H9 (cell line): ENCODE data around the gene TBX21. TPM values are rescaled to one million over a fixed set of nuclear protein-coding genes. Genes with fewer than 3 reads are reported as not detected.

Experiments
- DNase-seq: peaks from one replicate; pipeline ENCODE4 v3.0.0-alpha.2; 2017
- H2AFZ ChIP-seq: one replicate; pipeline ENCODE4 v1.6.1; 2013; ENCODE audit warnings: mild to moderate bottlenecking, low read length, control low read depth, moderate library complexity
- H2AK5ac ChIP-seq: 2 replicates; pipeline ENCODE4 v1.6.1; 2013; ENCODE audit warnings: low read length, control low read depth, mixed read lengths; ENCODE audit not compliant: insufficient read length
- H2BK120ac ChIP-seq: one replicate; pipeline ENCODE4 v1.6.1; 2013; ENCODE audit warnings: low read depth, mild to moderate bottlenecking, low read length, control low read depth, inconsistent platforms; ENCODE audit not compliant: poor library complexity, severe bottlenecking
- H2BK12ac ChIP-seq: 2 replicates; pipeline ENCODE4 v1.6.1; 2013; ENCODE audit warnings: low read length, control low read depth, mixed read lengths, low read depth; ENCODE audit not compliant: insufficient read length
- H2BK15ac ChIP-seq: 2 replicates; pipeline ENCODE4 v1.6.1; 2013; ENCODE audit warnings: low read depth, low read length, control low read depth
- H2BK20ac ChIP-seq: one replicate; pipeline ENCODE4 v1.6.1; 2013; ENCODE audit warnings: low read depth, mild to moderate bottlenecking, low read length, control low read depth, inconsistent platforms; ENCODE audit not compliant: poor library complexity, severe bottlenecking
- H2BK5ac ChIP-seq: 2 replicates; pipeline ENCODE4 v1.6.1; 2013; ENCODE audit warnings: low read length, control low read depth, mixed read lengths; ENCODE audit not compliant: insufficient read length
- H3K14ac ChIP-seq: 2 replicates; pipeline ENCODE4 v1.6.1; 2013; ENCODE audit warnings: low read length, control low read depth; ENCODE audit not compliant: insufficient read depth
- H3K18ac ChIP-seq: 2 replicates; pipeline ENCODE4 v1.6.1; 2013; ENCODE audit warnings: low read depth, mild to moderate bottlenecking, mixed read lengths, low read length, control low read depth; ENCODE audit not compliant: insufficient read length
- H3K23ac ChIP-seq: 2 replicates; pipeline ENCODE4 v1.6.1; 2013; ENCODE audit warnings: low read length, control low read depth, mixed read lengths, low read depth; ENCODE audit not compliant: insufficient read length
- H3K23me2 ChIP-seq: 2 replicates; pipeline ENCODE4 v1.6.1; 2013; ENCODE audit warnings: low read depth, mild to moderate bottlenecking, mixed read lengths, low read length, control low read depth; ENCODE audit not compliant: insufficient read length, poor library complexity, severe bottlenecking
- H3K27ac ChIP-seq: 2 replicates; pipeline ENCODE4 v1.5.1; 2013; ENCODE audit warnings: low read length, control low read depth, mixed read lengths, low read depth; ENCODE audit not compliant: insufficient read length
- H3K27me3 ChIP-seq: 2 replicates; pipeline ENCODE4 v1.6.1; 2013; ENCODE audit warnings: low read length, control low read depth, inconsistent platforms; ENCODE audit not compliant: insufficient read depth
- H3K4ac ChIP-seq: 2 replicates; pipeline ENCODE4 v1.6.1; 2013; ENCODE audit warnings: low read depth, mild to moderate bottlenecking, control low read depth, inconsistent platforms, low read length, moderate library complexity
- H3K4me1 ChIP-seq: 2 replicates; pipeline ENCODE4 v1.6.1; 2013; ENCODE audit warnings: low read length, control low read depth, inconsistent platforms; ENCODE audit not compliant: insufficient read depth
- H3K4me2 ChIP-seq: 2 replicates; pipeline ENCODE4 v1.6.1; 2013; ENCODE audit warnings: low read length, control low read depth, mixed read lengths; ENCODE audit not compliant: insufficient read length, insufficient read depth
- H3K56ac ChIP-seq: 2 replicates; pipeline ENCODE4 v1.6.1; 2013; ENCODE audit warnings: low read depth, mild to moderate bottlenecking, mixed read lengths, low read length, control low read depth; ENCODE audit not compliant: insufficient read length
- H3K79me1 ChIP-seq: 2 replicates; pipeline ENCODE4 v1.6.1; 2013; ENCODE audit warnings: low read depth, mild to moderate bottlenecking, moderate library complexity, low read length, control low read depth, inconsistent platforms; ENCODE audit not compliant: insufficient read depth, poor library complexity, severe bottlenecking
- H3K79me2 ChIP-seq: 2 replicates; pipeline ENCODE4 v1.6.1; 2013; ENCODE audit warnings: low read length, control low read depth, inconsistent platforms; ENCODE audit not compliant: insufficient read depth
- H3K9ac ChIP-seq: 2 replicates; pipeline ENCODE4 v1.6.1; 2013; ENCODE audit warnings: low read length, control low read depth, mixed read lengths; ENCODE audit not compliant: insufficient read length; ENCODE audit errors: extremely low read depth
- H3K9me3 ChIP-seq: one replicate; pipeline ENCODE4 v1.6.1; 2013; ENCODE audit warnings: low read depth, low read length, inconsistent platforms; ENCODE audit not compliant: control insufficient read depth
- H3T11ph ChIP-seq: one replicate; pipeline ENCODE4 v1.6.1; 2013; ENCODE audit warnings: mild to moderate bottlenecking, low read length, control low read depth, inconsistent platforms
- H4K20me1 ChIP-seq: one replicate; pipeline ENCODE4 v1.6.1; 2013; ENCODE audit not compliant: control insufficient read depth, insufficient read length, insufficient read depth
- H4K5ac ChIP-seq: 2 replicates; pipeline ENCODE4 v1.6.1; 2013; ENCODE audit warnings: low read depth, mild to moderate bottlenecking, mixed read lengths, low read length, control low read depth; ENCODE audit not compliant: insufficient read length
- H4K8ac ChIP-seq: replicated peaks from 2 replicates; pipeline ENCODE4 v1.6.1; 2013; ENCODE audit warnings: low read length, control low read depth, mixed read lengths, low read depth; ENCODE audit not compliant: insufficient read length
- H4K91ac ChIP-seq: 2 replicates; pipeline ENCODE4 v1.6.1; 2013; ENCODE audit warnings: low read depth, mild to moderate bottlenecking, moderate library complexity, mixed read lengths, low read length, control low read depth; ENCODE audit not compliant: insufficient read length
- H3K27ac Mint-ChIP-seq, 3 experiments: 2 replicates in 2 of 3; 3 replicates in 1 of 3; pipeline ENCODE4 v1.8.0; 2020 to 2021; ENCODE audit warnings: mixed read lengths in 3 of 3, mild to moderate bottlenecking in 1 of 3, moderate library complexity in 1 of 3
- H3K27me3 Mint-ChIP-seq: 2 replicates; pipeline ENCODE4 v1.8.0; 2021; ENCODE audit warnings: low read depth, mild to moderate bottlenecking, moderate library complexity, mixed read lengths
- H3K36me3 Mint-ChIP-seq, 3 experiments: 2 replicates in 2 of 3; 3 replicates in 1 of 3; pipeline ENCODE4 v1.8.0; 2020 to 2021; ENCODE audit warnings: low read depth in 3 of 3, mixed read lengths in 3 of 3; ENCODE audit not compliant: insufficient read depth in 1 of 3
- H3K4me1 Mint-ChIP-seq, 2 experiments: 2 replicates each; pipeline ENCODE4 v1.8.0; 2020; ENCODE audit warnings: mixed read lengths in 2 of 2
- H3K4me3 Mint-ChIP-seq, 2 experiments: 2 replicates in 1 of 2; 3 replicates in 1 of 2; pipeline ENCODE4 v1.8.0; 2020 to 2021; ENCODE audit warnings: mild to moderate bottlenecking in 2 of 2, mixed read lengths in 2 of 2, moderate library complexity in 1 of 2
- H3K9me3 Mint-ChIP-seq, 2 experiments: 2 replicates in 1 of 2; 3 replicates in 1 of 2; pipeline ENCODE4 v1.8.0; 2020; ENCODE audit warnings: mild to moderate bottlenecking in 2 of 2, mixed read lengths in 2 of 2, moderate library complexity in 1 of 2
- WGBS: extraction: QIAGEN DNeasy Blood & Tissue Kit; methylation state at CpG from one replicate; pipeline ENCODE4 v1.1.7; 2013; ENCODE audit warnings: missing lambda C conversion rate, low lambda C conversion rate, mixed read lengths; ENCODE audit not compliant: insufficient read length; ENCODE audit errors: extremely low coverage; 5-methylcytosine and 5-hydroxymethylcytosine counted together
- total RNA-seq: library from RNA; stranded (reverse); gene quantifications from 2 replicates; pipeline ENCODE4 v1.2.1, GENCODE V29; 2021
- TF ChIP-seq, protein P1 (sequence below): fragments of 200-600 bp; sonication (generic); conservative IDR thresholded peaks from 3 replicates; pipeline ENCODE4 v1.8.0; 2021; ENCODE audit warnings: antibody characterized with exemption, mild to moderate bottlenecking

TBX21 gene
- total RNA-seq, 1 experiment from 2014 or later = not detected

DNA sequence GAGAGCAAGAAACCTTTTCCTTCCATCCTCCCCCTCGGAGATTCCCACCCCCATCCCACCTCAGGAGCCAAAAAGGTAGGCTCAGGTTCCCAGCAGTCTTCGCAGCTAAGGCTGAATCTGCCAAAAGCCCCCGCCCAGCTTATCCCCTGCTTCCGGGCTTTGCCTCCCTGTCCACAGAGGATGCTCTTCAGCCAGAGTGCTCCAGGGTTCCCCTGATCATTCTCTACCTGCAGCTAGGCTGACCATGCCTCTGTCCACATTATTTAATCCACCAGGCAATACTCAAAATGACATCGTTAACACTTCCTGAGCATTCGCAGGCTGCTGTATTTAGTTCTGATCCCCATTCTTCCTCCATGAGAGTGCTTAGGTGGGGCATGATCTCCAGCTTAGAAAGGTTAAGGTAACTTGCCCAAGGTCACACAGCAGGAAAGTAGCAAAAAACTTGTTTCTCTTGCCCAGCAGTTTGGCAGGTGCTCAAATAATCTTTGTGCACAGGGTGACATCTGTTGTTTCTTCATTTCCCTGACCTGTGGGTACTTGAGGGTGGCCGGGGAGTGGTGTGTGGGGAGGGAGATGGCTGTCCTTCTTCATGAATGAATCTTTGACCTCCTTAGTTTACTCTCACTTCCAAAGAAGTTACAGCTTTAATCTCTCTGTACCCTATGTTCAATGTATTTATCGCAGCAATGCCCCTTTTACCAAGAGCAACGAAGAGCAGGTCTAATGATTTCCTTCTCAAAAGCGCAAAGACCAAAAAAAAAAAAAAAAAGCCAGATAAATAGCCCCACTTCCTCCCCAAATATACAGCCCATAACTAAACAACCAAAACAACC is 39.9 kb upstream of the TBX21 start:
- Histone ChIP-seq H3K9me3 (no peaks in the 10 kb centered on the region), H3K27me3 (no peaks in the 10 kb centered on the region), H3K4me2 (peak overlapping the region; percentile 66), H3K79me1 (no peaks in the 10 kb centered on the region), H2BK120ac (no peak overlapping the region), H3K9ac (no peak overlapping the region), H2BK5ac (no peak overlapping the region), H4K8ac (no peak overlapping the region), H3K79me2 (no peaks in the 10 kb centered on the region), H2AK5ac (no peak overlapping the region), H3K23ac (no peak overlapping the region), H3K14ac (no peak overlapping the region), H2BK20ac (no peak overlapping the region), H2BK15ac (no peak overlapping the region), H3K56ac (no peak overlapping the region), H2AFZ (no peak overlapping the region), H3K27ac (no peak overlapping the region), H3K4ac (no peak overlapping the region), H3K4me1 (peaks cover 14% of the 10 kb centered on the region; the same call in 1 of the 2 replicates), H2BK12ac (no peak overlapping the region), H4K5ac (no peak overlapping the region), H4K91ac (no peak overlapping the region), H3K23me2 (peaks cover 14% of the 10 kb centered on the region), H3T11ph (no peak overlapping the region), H4K20me1 (no peaks in the 10 kb centered on the region), H3K18ac (no peak overlapping the region)
- Mint-ChIP-seq H3K9me3 (no peaks in the 10 kb centered on the region; a peak in 1 of 5 replicates), H3K4me3 (peak overlapping the region; percentile 67 to 87), H3K27ac (peak overlapping the region; percentile 57 to 93 (median 74); a peak in 6 of 7 replicates), H3K4me1 (peaks cover 28 to 40% of the 10 kb centered on the region in 2 experiments), H3K36me3 (peaks cover 0 to 18% (median 8%) of the 10 kb centered on the region in 3 experiments; a peak in 6 of 7 replicates), H3K27me3 (no peaks in the 10 kb centered on the region)
- TF ChIP-seq, protein P1, sequence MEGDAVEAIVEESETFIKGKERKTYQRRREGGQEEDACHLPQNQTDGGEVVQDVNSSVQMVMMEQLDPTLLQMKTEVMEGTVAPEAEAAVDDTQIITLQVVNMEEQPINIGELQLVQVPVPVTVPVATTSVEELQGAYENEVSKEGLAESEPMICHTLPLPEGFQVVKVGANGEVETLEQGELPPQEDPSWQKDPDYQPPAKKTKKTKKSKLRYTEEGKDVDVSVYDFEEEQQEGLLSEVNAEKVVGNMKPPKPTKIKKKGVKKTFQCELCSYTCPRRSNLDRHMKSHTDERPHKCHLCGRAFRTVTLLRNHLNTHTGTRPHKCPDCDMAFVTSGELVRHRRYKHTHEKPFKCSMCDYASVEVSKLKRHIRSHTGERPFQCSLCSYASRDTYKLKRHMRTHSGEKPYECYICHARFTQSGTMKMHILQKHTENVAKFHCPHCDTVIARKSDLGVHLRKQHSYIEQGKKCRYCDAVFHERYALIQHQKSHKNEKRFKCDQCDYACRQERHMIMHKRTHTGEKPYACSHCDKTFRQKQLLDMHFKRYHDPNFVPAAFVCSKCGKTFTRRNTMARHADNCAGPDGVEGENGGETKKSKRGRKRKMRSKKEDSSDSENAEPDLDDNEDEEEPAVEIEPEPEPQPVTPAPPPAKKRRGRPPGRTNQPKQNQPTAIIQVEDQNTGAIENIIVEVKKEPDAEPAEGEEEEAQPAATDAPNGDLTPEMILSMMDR = no peak
- WGBS = no CpG with 5 or more reads among the region's 10 CpGs
- DNase-seq = peak; percentile 60
